A172 (cell line): ENCODE results near the gene ENTPD8. TPM values are rescaled to one million over a fixed set of nuclear protein-coding genes. Genes with fewer than 3 reads are reported as not detected.
"Not testable (repeated sequence)": the region's sequence is repeated elsewhere in the genome, so short reads cannot be mapped to it uniquely, and the experiment has no call there.

Experiments used
- DNase-seq: peaks from one replicate; pipeline ENCODE4 v3.0.0-alpha.2; 2015; ENCODE audit warnings: low spot score
- total RNA-seq: library from RNA; depleted of rRNA; stranded (reverse); fragments of >200 nt; shearing (Covaris generic); gene quantifications from 2 replicates; pipeline ENCODE4 v1.2.3, GENCODE V29; 2014

ENTPD8 gene
- total RNA-seq, 1 experiment from 2014 or later: 0.83 TPM

DNA sequence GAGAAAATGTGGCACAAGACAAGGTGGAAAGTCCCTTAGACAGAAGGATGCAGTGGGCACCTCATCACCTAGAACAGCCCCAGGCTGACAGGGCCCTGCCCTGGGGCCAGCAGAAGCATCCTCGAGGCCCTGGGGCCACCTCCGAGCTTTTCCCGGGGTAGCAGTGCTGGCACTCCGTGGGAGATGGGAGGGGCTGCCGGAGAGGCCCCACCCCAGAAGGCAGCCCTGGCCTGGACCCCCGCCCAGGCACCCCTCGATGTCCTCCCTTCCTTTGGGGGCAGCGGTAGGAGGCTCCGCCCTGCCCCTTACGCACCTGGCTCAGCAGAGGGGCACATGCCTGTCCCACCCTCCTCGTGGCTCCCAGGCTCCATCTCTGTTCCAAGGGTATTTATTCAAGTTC is 35.7 kb upstream of the ENTPD8 start:
- no peak for DNase-seq

DNA sequence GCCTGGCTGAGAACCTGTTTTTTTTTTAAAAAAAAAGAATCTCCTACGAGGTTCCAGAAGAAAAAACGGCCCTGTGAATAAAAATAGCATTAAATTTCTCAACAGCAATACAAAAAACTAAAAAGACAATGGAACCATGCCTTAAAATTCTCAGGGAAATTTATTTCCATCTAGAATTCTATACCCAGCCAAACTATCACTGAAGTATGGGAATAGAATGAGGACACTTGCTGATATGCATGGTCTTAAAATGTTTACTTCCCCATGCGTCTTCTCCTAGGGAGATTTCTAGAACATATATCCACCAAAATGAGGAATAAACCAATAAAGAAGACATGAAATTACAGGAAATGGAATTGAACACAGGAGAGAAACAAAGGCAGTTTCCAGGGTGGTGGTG is 34.5 kb upstream of the ENTPD8 start:
- DNase-seq: no peak

DNA sequence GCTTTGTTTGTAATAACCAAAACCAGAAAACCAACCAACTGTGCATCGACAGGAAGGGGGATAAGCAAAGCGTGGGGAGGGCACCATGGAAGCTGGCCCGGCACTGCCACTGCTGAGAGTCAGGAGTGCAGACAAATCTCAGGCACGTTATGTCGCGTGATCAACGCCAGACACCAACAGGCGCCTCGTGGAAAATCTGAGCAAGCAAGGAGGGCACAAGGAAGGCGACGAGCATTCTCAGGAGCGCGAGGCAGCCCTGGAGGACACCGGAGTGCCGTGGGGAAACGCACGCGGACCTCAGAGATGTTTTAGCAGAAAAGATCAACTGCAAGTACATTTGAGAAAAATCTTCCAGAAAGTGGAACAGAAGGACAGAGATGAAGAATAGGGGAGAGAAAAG is 33.1 kb upstream of the ENTPD8 start:
- DNase-seq: no peak

DNA sequence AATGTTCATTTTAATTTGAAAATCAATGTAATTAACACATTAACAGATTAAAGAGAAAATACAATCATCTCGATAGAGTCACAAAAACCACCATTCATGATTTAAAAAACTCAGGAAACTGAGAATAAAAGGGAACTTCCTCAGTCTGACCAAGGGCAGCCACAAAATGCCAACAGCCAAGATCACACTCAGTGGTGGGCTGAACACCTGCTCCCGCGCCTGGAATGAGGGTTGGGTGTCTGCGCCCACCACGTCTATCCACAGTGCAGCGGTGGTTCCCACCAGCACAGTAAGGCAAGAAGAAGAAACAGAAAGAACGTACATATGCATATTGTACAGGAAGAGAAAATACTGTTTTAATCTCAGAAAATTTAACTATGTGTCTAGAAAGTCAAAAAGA is 29.6 kb upstream of the ENTPD8 start:
- DNase-seq: no peak

DNA sequence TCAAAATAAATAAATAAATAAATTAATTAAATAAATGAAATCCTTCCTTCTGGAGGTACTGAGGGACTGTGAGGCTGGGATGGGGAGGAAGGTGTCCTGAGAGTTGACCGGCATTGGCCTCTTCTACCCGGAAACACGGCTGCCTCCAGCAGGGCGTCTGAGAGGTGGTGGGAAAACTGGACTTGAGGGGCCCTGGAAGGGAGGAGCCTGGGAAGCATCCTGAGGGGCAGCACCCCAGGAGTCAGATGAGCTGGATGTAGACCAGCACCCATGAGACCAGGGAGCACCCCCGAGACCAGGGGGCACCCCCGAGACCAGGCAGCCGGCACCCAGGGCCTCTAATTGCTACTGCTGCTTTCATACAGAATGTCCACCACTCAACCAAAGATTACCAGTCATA is 26.7 kb upstream of the ENTPD8 start:
- no peak for DNase-seq

DNA sequence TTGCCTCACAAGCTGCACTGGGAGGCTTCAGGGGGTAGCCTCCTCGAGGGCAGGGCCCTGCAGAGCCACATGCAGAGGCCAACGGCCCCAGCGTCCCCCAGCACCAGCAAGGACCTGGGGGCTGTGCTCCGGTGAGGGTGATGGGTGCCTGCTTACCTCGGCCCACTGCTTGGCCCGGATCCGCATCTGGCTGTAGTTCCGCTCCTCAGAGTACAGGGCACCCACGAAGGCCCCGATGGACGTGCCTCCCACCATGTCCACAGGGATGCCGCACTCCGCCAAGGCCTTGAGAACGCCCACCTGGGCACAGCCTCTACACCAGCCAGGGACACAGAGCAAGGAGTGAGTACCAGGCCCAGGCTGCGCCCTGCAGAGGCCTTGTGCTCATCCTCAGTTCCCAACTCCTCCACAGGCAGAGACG is 26.0 kb upstream of the ENTPD8 start:
- DNase-seq: no peak

DNA sequence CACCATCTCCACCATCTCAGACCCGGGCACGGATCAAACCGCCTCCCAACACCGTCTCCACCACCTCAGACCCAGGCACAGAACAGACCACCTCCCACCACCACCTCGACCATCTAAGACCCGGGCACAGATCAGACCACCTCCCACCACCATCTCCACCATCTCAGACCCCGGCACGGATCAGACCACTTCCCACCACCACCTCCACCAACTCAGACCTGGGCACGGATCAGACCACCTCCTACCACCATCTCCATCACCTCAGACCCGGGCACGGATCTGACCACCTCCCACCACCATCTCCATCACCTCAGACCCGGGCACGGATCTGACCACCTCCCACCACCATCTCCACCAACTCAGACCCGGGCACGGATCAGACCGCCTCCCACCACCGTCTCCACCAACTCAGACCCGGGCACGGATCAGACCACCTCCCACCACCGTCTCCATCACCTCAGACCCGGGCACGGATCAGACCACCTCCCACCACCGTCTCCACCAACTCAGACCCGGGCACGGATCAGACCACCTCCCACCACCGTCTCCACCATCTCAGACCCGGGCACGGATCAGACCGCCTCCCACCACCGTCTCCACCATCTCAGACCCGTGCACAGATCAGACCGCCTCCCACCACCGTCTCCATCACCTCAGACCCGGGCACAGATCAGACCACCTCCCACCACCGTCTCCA is 25.4 kb upstream of the ENTPD8 start:
- DNase-seq: not testable (repeated sequence)

DNA sequence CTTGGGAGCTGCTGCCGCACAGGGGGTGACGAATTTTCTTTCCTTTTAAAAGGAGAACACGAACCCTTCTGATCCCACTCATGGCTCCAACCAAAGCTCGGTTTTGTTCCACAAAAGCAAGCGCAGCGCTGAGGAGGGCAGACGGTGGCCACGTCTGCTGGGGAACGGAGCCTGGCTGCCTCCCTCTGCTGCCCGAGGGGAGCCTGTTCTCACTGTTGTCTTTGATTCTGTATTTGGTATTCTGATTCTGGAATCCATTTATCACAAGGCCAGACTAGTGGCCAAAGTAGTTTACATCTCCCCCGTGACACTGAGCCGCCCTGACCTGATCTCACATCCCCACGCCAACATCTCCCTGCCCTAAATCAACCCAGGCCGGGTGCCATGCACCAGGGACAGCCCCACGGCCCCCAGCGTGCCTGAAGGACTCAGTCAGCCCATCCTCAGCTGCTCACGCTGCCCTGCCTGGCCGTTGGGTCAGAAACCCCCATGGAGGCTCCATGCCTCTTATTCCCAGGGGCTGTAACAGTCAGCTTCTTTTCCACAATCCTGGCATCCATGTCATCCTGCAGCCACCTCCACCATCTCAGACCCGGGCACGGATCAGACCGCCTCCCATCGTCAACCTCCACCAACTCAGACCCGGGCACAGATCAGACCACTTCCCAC is 24.7 kb upstream of the ENTPD8 start:
- no peak for DNase-seq

DNA sequence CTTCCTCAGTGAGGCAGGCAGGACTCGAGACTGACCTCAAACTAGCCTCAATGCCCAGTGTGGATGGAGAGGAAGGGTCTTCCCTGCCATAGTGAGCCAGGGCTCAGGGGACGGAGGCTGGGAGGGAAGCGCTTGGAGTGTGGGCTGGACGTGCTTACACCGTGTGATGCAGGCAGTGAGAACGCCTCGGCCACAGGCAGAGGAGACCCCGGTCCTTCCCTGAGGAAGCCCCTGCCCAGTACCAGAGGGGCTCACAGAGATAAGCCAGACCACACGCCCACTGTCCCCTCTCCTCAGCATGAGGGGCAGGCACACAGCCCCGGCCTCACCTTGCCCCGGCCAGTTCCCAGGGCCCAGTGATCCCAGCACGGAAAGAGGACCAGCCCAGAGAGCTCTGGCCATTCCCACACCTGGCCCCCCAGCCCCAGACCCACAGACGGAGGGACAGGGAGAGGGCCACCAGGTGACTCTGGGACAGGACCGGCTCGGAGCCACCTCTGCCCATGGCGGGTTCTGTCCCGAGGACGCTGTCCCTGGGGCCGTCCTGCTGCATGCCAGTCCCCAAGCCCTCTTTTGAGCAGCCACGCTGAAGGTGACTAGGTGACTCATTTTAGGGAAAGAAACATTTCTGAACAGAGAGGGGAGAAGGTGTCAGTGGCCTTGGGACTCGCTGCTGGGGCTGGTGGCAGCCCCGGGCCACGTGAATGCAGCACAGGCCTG is 24.0 kb upstream of the ENTPD8 start:
- no peak for DNase-seq

DNA sequence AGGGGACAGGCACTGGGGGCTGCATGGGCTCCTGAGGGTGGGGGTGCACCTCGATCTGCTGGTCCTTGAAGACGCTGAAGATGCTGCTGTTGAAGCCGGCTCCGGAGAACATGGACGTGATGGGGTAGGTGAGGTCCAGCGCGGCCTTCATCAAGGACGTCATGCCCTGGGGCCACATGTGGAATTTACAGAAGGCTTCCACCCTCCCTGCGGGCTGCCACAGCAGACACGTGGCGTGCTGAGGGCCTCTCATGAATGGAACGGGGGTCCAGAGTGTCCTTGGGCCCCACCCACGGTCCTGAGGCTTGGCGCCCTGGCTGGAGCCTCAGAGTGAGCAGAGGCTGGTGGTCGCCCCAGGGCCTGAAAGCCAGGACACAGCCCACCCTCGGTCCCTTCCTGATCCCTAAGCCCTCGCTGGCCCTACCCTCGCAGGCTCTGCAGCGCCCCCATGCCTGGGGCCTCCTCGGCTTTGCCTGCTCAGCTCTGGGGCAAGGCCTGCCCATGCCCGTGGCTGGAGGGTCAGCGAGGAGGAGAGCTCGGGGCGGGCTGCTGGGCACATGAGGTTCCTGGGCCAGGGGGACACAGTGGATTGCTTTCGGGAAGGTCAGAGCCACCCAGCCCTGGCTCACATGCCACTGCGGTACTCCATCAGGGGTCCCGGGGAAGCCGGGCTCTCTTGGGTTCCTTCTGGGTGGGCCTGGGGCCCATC is 23.3 kb upstream of the ENTPD8 start:
- DNase-seq: no peak

DNA sequence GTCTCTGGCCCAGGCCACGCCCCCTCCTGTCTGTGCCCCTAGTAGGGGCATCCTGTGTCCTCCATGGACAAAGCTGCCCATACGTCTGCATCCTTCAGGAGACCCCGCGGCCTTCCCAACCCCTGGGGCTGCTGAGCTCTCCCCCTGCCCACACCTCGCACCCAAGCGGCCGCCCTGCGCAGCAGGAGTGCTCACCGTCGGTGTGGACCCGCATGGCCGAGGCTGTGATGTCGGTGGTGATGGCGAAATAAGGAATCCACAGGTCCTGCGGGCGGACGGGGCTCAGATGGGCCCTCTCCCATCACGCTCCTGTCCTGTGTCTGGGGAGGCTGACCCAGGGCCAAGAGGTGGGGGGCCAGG is 22.8 kb upstream of the ENTPD8 start:
- DNase-seq: no peak

DNA sequence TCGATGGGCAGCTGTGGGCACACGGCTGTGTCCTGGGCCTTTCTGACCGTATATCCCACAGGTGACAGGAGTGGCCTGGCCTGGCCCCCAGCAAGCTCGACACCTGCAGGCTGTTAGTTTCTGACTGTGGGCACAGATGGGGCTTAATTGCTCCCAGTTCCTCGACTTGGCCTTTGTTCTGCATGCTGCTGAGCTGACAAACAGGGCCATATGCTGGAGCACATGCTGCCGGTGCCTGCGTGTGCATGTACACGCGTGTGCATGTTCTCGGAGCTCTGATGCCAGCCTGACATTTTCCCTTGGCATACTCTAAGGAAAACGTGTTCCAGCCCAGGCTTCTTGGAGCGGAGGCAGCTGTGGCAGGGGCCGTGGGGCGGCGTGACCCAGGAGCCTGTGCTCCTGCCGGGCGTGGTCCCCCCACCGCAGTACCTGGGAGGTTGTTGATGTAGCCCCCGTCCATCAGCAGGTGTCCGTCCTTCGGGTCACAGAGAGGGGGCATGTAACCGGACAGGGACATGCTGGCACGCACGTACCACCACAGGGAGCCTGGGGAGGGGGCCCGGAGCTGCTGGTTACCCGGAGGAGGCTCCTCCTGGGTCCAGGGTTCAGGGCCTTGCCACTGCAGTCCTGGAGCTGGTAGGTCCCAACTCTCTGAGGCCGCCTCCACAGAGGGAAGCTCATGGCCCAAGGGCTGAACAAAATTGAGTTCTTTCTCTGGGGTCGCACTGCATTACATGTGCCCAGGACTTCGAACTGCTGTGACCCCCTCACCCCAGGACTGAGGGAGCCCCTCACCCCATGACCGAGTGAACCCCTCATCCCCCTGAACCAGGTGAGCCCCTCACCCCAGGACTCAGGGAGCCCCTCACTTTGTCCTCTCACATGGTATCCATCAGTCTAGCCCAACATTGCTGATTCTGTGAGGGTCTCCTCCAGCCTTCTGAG is 22.1 kb upstream of the ENTPD8 start:
- DNase-seq: no peak

DNA sequence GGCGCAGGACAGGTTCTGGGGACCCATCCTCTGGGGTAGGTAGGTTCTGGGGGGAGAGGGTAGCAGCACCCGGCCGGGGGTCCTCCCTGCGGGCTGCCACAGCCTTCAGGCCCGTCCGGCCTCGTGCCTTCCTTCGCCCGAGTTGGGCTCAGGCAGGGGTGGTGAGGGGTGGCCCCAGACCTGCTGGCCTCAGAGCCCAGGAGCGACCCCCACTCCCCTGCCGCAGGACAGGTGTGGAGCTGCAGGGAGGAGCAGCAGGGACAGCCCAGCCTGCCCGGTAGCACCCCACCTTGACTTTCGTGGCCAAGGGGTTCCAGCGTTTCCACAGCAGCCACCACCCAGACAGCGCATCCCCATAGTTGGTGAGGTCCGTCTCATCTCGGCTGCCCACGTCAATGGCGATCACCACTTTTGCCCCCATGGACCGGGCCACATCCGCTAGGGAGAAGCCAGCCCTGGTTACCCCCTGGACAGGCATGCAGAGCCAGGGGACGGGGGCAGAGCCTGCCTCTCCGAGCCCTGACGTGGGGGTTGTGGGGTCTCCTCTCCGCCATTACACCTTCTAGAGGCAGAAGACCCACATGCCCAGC is 21.3 kb upstream of the ENTPD8 start:
- DNase-seq: no peak

DNA sequence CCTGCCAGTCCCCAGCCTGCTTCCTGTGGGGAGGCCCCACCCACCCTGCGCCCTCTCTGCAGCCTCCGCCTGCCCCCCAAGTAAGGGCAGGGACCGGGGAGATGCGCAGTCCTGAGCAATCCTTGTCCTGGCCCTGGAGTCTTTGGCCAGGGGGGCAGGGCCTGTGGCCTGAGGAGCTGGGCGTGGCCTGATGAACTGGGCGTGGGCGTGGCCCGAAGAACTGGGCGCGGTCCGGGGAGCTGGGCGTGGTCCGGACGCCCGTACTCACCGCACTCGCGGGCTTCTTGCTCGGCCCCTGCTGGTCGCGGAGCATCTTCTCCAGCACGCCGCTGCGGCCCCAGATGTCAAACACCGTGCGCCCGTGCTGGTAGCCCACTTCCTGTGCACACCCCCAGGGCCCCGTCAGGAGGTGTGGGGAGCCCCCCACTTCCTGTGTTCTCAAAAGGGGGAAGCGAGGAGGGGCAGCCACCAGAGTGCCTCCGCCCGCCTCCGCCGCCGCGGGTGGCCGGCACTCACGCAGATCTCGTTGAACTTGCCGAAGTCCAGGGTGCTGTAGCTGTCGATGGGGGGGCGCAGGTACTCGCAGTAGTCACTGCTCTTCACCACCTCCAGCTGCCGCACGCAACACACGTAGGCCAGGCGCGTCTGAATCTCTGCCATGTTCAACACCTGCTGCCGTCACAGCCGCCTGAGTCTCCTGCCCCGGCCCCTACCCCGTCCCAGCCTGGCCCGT is 20.7 kb upstream of the ENTPD8 start:
- peak; percentile 26 for DNase-seq

DNA sequence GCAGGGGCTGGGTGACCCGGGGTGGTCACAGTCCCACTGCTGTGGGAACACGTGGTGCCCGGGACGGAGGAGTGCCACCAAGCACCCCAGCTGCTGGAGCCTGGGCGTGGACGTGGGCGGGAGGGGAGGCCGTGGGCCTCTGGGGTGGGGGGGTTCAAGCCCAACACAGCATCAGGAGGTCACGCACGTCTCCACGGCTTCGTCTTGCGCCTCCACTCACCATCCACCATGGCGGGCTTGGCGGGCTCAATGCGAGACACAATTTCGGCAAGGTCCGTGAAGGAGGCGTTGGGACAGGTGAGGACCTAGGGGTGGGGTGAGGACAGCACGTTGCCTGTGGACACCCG is 20.1 kb upstream of the ENTPD8 start:
- DNase-seq: no peak

DNA sequence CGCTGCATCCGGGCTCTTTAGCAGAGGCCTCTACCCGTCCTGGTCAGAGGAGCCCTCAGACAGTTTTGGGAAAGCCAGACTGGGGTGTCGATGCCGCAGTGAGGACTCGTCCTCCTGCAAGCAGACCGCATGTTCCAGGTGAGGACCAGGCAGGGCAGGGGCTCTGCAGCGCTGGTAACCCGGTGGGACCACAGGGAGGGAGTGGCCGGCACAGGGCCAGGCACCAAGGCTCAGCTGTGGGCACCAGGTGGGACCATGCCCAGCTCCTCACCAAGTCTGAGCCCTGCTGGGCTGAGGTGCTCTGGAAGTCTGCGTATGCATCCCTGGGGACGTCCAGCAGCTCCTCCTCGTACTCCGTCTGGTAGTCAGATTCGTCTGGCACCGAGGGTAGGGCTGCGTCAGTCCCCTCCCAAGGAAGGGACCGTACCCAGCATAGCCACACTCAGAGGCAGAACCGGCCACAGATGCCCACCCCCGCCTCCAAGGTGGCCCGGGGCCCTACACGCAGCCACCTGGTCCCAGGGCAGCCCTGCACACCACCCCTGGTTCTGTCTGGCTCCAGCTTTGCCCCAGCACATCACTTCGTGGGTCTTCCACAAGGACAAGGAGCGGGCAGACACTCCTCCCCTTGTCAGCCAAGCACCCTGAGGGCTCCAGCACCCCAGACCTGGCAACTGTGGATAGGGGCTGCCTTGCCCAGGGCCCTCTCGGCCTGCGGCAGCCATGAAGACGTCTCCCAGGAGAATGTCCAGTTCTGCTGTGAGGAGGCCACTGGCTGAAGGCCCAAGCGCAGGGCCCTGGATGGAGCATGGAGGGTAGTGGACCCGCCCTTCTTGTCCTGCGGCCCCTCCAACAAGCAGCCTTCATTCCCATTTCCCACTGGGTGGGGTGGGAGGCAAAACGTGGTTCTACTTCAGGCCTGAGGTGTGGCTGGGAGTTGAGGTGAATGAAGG is 19.5 kb upstream of the ENTPD8 start:
- no peak for DNase-seq

DNA sequence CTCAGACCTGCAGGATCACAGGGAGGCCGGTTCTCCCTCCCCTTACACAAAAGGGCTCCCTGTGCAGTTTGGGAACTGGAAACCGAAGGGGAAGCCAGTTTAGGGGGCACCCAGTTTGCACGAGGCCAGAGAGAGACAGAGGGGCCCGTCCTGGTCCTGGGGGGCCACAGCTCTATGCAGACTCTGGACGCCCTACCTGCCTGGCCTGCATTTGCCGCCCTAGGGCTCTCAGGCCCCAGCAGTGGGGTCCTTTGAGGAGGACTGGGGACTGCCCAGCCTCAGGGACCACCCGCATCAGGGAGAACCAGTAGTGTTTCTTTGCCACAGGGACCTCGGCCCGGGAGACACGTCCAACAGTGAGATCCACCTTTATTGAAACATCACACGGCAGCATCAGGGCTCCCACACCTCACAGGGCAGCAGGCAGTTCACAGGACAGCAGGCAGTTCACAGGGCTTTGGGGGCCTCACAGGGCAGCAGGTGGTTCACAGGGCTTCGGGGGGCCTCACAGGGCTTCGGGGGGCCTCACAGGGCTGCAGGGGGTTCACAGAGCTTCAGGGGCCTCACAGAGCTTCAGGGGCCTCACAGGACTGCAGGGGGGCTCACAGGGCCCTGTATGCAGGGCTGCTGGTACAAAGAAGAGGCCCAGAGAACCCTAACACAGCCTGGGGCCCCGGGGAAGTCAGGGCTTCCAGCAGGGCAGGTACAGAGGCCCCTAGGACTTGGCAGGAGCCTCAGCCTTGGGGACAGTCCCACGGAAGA is 18.6 kb upstream of the ENTPD8 start:
- no peak for DNase-seq

DNA sequence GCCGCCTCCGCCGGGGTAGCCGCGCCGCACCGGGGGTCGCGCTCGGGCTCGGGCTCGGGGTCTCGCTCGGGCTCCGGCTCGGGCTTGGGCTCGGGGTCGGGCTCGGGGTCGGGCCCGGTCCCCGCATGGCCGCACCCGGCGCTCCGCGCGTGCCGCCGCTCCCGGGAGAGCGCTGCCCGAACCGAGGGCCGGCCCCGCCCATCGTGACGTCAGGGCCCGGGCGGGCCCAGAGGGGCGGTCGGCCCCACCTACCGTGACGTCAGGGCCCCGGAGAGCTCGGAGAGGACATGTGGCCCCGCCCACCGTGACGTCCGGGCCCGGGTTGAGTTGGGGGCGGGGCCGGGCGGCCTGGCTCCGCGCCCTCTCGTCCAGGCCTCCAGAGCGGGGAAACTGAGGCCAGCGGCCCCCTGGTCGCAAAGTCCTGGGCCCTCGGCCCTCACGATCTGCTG is 18.0 kb upstream of the ENTPD8 start, which contains the start of gene NSMF:
Gene NSMF, minus strand, starts transcription at position 183 of the 449 bp plus-strand sequence. CDS start 232 bp downstream, outside the sequence.
- peak; percentile 80 for DNase-seq
